GM20431 (cell line): ENCODE measurements around the gene HSPBAP1.
"Not testable (repeated sequence)": the region's sequence is repeated elsewhere in the genome, so short reads cannot be mapped to it uniquely, and the experiment has no call there.

Experiments used
- in situ Hi-C: fragments of 300-500 bp; cut with MseI, MboI; formaldehyde crosslinking; loops from one replicate; pipeline ENCODE4 v1.15.0; 2020; ENCODE audit warnings: low sequenced_read_pairs; ENCODE audit not compliant: unreplicated experiment

Gene HSPBAP1

DNA sequence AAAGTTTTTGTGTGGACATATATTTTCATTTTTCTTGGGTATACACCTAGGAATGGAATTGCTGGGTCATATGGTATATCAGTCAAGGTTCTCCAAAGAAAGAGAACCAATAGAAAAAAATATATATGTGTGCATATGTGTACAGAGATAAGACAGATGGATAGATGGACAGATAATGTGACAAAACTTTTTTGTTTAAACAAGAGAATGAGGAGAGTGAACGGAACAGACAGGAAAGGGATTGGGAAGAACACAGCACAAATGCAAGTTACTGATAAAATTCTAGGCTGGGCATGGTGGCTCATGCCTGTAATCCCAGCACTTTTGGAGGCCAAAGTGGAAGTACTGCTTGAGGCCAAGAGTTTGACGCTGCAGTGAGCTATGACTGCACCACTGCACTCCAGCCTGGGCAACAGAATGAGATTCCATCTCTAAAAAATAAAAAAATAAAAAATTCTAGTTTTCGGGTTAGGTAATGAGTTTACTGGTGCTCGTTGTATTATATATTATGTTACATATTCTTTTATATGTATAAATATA lies 50.0 kb downstream of the HSPBAP1 start:
- in situ Hi-C loops, result no loop called here

DNA sequence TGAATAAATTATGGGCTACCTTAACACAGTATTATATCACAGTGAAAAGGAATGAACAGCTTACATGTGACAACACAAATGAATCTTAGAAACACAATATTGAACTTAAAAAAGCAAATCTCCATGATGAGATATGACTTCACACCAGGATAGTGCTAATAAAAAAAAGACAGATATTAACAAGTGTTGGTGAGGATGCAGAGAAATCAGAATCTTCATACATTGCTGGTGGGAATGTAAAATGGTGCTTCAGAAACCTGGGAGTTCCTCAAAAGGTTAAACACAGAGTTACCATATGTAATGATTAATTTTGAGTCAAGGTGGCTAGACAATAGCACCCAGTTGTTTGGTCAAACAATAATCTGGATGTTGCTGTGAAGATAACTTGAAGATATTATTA lies 51.4 kb downstream of the HSPBAP1 start:
- in situ Hi-C loops, result no loop called here

DNA sequence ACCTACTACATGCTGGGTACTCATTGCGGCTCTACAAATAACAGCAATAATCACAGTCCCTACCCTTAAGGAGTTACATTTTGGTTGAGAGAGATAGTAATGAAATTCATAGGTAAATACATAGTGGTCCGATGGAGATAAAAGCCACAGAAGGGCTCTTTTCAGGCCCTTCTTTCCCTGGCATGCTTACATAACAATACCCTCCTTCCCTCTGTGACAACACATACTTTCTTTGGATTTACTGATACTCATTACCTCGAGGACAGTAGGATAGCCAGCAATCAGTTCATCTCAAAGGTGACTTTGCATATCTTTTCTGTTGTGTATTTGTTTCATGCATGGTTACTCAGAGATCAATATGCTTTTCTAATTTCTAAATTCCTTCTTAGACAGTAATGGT lies 54.5 kb downstream of the HSPBAP1 start:
- in situ Hi-C loops, result no loop called here

DNA sequence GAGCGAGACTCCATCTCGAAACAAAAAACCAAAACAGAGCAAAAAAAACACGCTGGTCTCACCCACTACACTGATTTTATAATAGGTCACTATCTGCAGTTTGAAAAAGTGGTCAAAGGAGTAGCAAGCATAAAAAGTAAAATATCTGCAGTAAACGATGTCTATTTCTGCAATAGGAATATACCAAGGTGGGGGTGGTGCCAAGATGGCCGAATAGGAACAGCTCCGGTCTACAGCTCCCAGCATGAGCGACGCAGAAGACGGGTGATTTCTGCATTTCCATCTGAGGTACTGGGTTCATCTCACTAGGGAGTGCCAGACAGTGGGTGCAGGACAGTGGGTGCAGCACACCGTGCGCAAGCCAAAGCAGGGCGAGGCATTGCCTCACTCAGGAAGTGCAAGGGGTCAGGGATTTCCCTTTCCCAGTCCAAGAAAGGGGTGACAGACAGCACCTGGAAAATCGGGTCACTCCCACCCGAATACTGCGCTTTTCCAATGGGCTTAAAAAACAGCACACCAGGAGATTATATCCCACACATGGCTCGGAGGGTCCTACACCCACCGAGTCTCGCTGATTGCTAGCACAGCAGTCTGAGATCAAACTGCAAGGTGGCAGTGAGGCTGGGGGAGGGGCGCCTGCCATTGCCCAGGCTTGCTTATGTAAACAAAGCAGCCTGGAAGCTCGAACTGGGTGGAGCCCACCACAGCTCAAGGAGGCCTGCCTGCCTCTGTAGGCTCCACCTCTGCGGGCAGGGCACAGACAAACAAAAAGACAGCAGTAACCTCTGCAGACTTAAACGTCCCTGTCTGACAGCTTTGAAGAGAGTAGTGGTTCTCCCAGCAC lies 60.7 kb downstream of the HSPBAP1 start:
- in situ Hi-C loops, result not testable (repeated sequence)

DNA sequence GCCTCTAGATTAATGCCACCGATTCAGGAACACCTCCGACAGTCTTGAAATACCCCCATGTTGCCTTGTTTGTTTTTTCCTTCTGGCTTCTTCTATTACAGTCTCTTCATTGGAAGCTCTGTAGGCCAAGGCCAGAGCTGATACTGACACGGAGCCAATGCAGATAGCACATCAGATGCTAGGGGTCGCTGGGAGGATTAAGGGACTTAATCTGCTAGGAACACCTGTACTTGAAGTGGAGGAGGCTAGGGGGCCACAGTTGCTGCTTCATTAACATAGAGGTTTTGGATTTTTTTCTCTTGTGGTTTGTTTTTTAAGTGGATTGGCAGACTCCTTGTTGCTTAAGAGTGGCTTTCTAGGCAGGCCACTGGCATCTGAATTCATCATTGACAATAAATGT lies 63.4 kb downstream of the HSPBAP1 start:
- in situ Hi-C loops, result no loop called here

DNA sequence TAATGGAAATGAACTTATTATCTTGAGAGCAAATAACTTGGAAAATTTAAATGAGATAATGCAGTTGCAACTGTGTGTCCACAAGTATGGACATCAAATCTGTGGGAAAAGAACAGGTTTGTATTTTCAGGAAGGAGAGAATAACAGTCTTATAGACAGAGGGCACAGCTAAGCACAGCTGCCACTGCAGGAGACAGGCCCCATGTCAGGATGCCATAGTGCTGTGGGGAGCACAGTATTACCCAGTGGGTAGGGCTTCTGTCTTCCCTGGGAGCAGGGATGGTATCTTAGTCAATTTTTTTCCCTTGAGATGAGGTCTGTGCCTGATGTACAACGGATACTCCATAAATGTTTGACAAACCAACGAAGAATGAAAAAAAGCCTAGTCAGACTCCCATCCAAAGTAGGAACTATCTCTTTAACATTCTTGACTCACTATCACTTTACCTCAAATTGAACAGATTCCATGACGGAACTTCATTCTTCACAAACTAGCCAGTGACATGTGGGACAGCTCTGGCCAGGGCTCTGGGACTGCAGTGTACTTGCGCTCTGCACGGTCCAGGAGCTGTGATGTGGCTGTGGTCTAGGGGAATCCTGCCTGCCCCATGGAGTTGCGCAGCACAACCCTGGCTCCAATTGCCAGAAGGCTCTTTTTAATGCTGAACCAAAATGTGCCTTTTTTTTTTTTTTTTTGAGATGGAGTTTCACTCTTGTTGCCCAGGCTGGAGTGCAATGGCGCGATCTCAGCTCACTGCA lies 64.7 kb downstream of the HSPBAP1 start:
- in situ Hi-C loops, result no loop called here

DNA sequence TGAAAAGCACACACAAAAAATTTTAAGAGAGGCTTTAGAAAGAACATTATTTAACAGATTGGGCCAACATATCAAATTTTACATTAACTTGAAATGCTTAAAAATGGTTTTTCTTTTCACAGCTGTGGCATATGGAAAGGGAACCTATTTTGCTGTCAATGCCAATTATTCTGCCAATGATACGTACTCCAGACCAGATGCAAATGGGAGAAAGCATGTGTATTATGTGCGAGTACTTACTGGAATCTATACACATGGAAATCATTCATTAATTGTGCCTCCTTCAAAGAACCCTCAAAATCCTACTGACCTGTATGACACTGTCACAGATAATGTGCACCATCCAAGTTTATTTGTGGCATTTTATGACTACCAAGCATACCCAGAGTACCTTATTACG lies 65.4 kb downstream of the HSPBAP1 start:
- in situ Hi-C loops, result no loop called here

DNA sequence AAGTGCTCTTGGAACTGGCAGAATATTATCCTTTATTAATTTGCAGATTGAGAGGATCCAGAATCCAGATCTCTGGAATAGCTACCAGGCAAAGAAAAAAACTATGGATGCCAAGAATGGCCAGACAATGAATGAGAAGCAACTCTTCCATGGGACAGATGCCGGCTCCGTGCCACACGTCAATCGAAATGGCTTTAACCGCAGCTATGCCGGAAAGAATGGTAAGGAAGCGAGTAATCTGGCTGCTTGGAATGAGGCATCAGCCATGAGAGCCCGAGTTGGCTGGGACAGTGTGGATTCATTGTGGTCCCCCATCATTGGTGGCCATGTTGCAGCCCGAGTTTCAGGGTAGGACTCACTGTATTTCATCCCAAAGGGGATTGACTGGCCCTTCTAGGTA lies 65.9 kb downstream of the HSPBAP1 start:
- in situ Hi-C loops, result no loop called here

DNA sequence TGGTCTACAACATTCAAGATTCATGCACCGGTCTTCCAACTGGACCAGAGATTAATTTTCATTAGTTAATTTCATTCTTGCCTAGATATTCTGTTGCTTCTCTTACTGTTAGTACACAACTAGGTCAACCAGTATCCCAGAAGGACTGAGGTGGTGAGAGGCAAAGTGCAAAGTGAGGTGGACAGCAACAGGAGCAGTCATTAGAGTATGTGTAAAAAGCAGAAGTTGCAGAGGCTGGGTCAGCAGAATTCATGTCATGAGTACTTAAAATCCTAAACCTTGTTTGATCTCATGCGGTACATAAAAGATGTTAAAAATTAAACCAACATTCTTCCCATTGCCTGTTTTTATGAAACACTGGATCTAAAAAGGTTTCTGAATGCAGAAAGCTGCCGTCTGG lies 66.3 kb downstream of the HSPBAP1 start:
- in situ Hi-C loops, result no loop called here

DNA sequence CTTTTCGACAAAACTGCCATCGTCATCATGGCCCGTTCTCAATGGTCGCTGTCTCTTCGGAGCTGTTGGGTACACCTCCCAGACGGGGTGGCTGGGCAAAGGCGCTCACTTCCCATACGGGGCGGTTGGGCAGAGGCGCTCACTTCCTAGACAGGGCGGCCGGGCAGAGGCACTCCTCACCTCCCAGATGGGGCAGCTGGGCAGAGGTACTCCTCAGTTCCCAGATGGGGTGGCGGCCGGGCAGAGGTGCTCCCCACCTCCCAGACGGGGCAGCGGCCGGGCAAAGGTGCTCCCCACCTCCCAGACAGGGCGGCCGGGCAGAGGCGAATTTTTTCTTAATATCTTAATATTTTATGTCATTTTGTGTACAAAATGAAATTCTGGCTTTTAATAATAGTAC lies 68.5 kb downstream of the HSPBAP1 start:
- in situ Hi-C loops, result no loop called here

DNA sequence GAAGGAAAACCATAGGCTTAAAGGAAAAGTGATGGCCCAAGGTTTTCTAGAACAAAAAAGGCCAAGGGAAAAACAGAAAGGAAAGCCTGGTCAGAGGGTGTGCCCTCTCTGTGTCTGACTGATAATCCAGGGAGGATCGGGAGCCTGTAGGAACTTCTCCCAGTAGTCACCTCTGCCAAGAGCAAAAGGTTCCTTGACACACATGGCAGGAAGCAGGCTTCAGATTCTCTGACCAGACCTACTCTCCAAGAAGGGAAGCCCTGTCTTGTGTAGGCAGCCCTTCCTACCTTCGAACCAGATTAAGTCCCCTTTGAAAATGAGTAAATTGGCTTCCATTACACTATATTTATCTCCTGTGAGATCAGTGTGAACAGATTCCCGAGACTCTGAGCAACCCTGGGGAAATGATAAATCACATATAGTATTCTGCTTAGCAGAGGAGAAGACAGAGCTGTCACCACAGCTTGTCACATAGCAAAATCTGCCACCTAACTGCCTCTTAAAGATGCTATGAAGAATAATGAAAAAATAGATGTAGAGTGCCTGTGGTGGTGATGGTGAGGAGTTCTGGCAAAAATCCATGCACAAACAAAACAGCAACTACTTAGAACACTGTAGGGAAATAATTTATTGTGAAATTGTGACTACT lies 74.2 kb downstream of the HSPBAP1 start:
- in situ Hi-C loops, result no loop called here

DNA sequence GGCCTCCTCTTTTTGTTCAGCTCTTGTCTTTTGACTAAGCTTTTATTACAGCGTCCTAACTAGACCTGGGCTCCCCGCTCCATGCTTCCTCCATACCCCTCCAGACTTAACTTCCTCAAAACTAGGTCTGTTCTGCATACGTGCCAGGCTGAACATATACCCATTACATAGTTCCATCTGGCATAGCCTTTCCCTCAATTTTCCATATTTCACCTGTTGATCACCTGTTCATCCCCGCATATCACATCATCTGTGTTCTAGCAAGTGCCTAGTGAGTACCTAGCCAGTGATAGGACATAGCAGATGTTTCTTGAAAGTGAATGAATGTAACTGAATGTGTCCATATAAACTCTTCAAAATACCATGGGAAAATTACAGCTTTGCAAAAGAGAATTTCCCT lies 77.0 kb downstream of the HSPBAP1 start:
- in situ Hi-C loops, result no loop called here

DNA sequence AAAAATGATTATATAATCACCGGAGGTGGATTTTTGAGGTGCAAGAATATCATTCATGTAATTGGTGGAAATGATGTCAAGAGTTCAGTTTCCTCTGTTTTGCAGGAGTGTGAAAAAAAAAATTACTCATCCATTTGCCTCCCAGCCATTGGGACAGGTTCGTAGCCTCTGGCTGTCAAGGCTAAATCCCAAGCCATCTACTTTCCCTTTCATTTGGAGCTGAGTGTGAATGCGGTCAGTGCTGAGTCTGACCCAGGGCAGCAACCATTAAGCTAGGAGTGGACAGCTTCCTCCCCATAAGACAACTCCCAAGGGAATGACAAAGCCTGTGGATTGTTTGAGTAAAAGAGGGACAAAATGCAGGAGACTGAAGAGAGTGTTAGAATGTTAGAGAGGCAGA lies 79.4 kb downstream of the HSPBAP1 start:
- in situ Hi-C loops, result no loop called here

DNA sequence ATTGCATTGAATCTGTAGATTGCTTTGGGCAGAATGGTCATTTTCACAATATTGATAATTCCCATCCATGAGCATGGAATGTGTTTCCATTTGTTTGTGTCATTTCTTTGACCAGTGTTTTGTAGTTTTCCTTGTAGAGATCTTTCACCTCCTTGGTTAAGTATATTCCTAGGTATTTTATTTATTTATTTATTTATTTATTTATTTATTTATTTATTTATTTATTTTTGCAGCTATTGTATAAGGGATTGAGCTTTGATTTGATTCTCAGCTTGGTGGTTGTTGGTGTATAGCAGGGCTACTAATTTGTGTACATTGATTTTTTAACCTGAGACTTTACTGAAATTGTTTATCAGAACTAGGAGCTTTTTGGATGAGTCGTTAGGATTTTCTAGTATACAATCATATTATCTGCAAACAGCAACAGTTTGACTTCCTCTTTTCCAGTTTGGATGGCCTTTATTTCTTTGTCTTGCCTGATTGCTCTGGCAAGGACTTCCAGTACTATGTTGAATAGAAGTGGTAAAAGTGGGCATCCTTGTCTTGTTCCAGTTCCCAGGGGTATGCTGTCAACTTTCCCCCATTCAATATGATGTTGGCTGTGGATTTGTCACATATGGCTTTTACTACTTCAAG lies 82.9 kb downstream of the HSPBAP1 start:
- in situ Hi-C loops, result not testable (repeated sequence)

DNA sequence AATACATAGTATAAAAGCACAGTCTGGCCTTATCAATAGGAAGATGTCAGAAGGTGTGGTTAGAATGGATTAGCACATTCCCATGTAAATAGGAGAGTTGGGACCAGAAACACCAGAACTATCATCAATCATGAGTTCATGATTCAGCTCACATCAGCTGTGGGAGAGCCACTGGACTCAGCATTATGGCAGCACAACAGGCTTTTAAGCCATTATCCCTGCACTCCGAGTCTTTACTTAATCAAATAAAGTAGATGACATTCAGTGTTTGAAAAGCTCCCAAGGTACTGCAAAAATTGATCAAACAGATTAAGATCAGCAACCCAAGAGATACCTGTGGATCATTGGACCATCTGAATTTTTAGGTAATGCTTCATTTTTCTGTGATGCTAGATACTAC lies 88.3 kb downstream of the HSPBAP1 start:
- in situ Hi-C loops, result no loop called here

DNA sequence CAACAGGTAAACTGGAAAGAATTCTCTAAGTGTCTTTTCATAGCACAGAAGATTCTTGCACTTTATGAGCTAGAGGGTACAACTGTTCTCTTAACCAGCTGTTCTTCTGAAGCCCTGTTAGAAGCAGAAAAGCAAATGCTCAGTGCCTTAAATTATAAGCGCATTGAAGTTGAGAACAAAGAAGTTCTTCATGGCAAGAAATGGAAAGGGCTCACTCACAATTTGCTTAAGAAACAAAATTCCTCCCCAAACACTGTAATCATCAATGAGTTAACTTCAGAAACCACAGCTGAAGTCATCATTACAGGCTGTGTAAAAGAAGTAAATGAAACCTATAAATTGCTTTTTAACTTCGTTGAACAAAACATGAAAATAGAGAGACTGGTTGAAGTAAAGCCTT lies 93.4 kb downstream of the HSPBAP1 start:
- in situ Hi-C loops, result no loop called here

DNA sequence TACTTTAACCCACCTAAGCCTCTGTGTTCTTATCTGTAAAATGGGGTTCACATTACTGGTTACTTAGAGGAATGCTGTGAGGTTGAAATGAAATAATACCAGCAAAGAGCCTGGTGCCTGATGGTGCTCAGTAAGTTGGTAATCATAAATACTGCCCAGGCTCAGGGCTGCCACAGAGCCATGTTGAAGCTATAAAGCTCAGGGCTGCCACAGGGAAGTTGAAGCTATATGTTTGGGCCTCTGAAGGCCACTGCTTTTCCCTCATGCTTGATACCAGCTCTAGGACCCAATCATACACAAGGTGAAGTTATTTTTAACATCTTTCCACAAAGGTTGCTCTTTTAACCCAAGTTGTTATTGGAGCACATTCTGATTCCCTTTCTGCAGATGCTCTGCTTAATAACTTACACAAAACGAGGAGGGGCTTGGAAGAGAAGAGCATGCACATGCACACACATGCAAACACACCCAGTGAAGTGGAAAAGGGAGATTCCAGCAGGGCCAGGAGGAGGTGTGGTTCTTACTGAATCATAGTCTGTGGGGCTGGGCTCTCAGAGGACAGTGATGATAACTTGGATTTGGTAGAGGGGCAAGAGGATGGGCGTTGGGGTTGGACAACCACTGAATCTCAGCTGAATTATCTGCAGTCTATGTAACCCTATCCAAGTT lies 95.5 kb downstream of the HSPBAP1 start:
- in situ Hi-C loops, result loop anchor here (25.0 kb wide), 1 partner anchor 286 kb away; the partner anchor contains the start of gene WDR5B

DNA sequence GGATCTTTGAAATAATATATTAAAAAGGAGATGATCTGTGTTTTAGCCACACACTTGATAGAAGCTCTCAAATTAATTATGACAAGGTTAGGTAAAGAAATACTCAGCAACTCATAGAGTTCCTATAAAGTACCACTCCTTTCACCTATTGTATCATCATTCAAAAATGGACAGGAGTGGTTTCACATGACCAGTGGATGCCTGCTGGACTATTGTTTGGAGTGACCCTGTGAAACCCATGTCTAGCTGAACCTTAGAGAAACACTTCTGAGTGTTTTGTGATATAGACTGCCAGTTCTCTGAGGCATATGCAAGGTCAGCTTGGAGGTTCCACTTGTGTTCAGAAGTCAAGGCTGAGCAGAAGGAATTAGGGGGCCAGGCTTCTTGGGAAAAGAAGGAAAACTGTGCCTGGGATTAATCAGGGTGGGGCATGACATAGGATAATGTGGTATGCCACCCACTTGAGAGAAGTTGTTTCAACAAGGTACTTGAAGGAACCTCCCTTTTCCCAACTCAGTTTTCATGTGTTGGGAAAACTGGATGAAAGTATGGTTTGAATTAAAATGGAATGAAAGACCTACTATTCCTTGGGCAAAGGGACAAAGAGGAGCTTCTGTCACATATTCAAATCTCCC lies 97.6 kb downstream of the HSPBAP1 start:
- in situ Hi-C loops, result loop anchor here (25.0 kb wide), 1 partner anchor 284 kb away; the partner anchor contains the start of gene WDR5B

DNA sequence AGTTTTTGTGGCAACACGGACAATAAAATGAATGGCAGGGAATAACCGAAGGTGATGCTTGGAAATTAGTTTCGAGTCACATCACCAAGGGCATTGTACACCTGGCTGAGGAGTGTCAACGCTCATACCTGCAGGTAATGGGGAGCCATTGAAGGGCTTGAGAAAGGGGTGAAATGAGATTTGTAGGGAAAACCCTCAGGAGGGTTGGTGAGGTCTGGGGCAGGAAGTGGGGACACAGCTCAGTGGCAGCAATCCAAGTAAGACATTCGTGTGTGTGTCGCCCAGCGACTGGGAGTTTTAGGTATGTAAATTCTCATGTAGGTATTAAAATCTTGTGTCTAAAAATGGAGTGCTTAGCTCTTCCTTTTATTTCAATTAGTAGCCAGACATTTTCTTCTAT lies 98.7 kb downstream of the HSPBAP1 start:
- in situ Hi-C loops, result loop anchor here (25.0 kb wide), 1 partner anchor 283 kb away; the partner anchor contains the start of gene WDR5B
